ENCODE data around the gene KCNQ5. TPM values are rescaled to one million over a fixed set of nuclear protein-coding genes. Genes with fewer than 3 reads are reported as not detected.

The KCNQ5 gene
- total and polyA plus RNA-seq, 12 donors: 0.10 to 3.6 (median 0.52) TPM

GRCh38 chr6:73145690-73146089, 523.8 kb downstream of the KCNQ5 start:
- intact Hi-C loops (cut with DNase I): no loop called here

GRCh38 chr6:73151732-73152131, 529.9 kb downstream of the KCNQ5 start:
- 64 to 75% (median 68%) methylated on average over 3 of the region's 3 CpGs for WGBS, 4 donors
- no peak for DNase-seq
- Histone ChIP-seq H3K9me3 (replicated peaks in 1 of 3) (no peaks in the 10 kb centered on the region), H3K4me3 (no peak overlapping the region), H3K27ac (no peak overlapping the region), H3K27me3 (no peaks in the 10 kb centered on the region), H3K4me1 (replicated peaks in 1 of 2) (no peaks in the 10 kb centered on the region), H3K36me3 (replicated peaks in 1 of 2) (no peaks in the 10 kb centered on the region)
- TF ChIP-seq CTCF (IDR thresholded peaks at IDR 0.05) (no peak), POLR2A (IDR thresholded peaks at IDR 0.05) (no peak)
- intact Hi-C loops (cut with DNase I): no loop called here

More at GRCh38 chr6:73145690-73146089, 523.8 kb downstream of the KCNQ5 start:
- no peak overlapping the region for H3K4me3 ChIP-seq
- DNase-seq: no peak
- TF ChIP-seq POLR2A (IDR thresholded peaks at IDR 0.05): no peak
- no peak for TF ChIP-seq CTCF (IDR thresholded peaks at IDR 0.05)
- H3K9me3 ChIP-seq (replicated peaks in 1 of 3): no peaks in the 10 kb centered on the region
- H3K4me1 ChIP-seq (replicated peaks in 1 of 2): no peaks in the 10 kb centered on the region
- no peaks in the 10 kb centered on the region for H3K36me3 ChIP-seq (replicated peaks in 1 of 2)
- H3K27me3 ChIP-seq: no peaks in the 10 kb centered on the region
- H3K27ac ChIP-seq: no peak overlapping the region
- WGBS, 4 donors: 73 to 86% (median 77%) methylated on average over 6 of the region's 6 CpGs

- H3K27ac ChIP-seq: no peak overlapping the region
- TF ChIP-seq CTCF (IDR thresholded peaks at IDR 0.05) (no peak), POLR2A (IDR thresholded peaks at IDR 0.05) (no peak)
- 78 to 90% (median 83%) methylated on average over 2 of the region's 2 CpGs for WGBS, 4 donors
- no peak overlapping the region for H3K4me3 ChIP-seq
- intact Hi-C loops (cut with DNase I): no loop called here
- H3K9me3 ChIP-seq (replicated peaks in 1 of 3): no peaks in the 10 kb centered on the region
- no peaks in the 10 kb centered on the region for H3K36me3 ChIP-seq (replicated peaks in 1 of 2)
- no peaks in the 10 kb centered on the region for H3K27me3 ChIP-seq
- no peaks in the 10 kb centered on the region for H3K4me1 ChIP-seq (replicated peaks in 1 of 2)
- DNase-seq: no peak
These were observed 530.7 kb downstream of the KCNQ5 start for GRCh38 chr6:73152556-73152955.

- Histone ChIP-seq H3K36me3 (replicated peaks in 1 of 2) (no peaks in the 10 kb centered on the region), H3K27me3 (no peaks in the 10 kb centered on the region), H3K9me3 (replicated peaks in 1 of 3) (no peaks in the 10 kb centered on the region), H3K4me1 (replicated peaks in 1 of 2) (no peaks in the 10 kb centered on the region), H3K4me3 (no peak overlapping the region), H3K27ac (no peak overlapping the region)
- intact Hi-C loops (cut with DNase I): no loop called here
- TF ChIP-seq CTCF (IDR thresholded peaks at IDR 0.05) (no peak), POLR2A (IDR thresholded peaks at IDR 0.05) (no peak)
- DNase-seq: no peak
- WGBS, 4 donors: 46 to 68% (median 50%) methylated on average over 2 of the region's 2 CpGs
These were observed 531.3 kb downstream of the KCNQ5 start for GRCh38 chr6:73152966-73153757.
